HEK293T (cell line): ENCODE results near the gene TSEN34.
A peak's percentile ranks its signal among the peaks of the same experiment; 100 is the strongest.
"Not testable (repeated sequence)": the region's sequence is repeated elsewhere in the genome, so short reads cannot be mapped to it uniquely, and the experiment has no call there.

Source experiments
- CTCF ChIA-PET: fragments of 350-600 bp; formaldehyde crosslinking; extraction: SDS; loops from one replicate; lab custom pipeline; 2021; ENCODE audit warnings: antibody characterized with exemption, inconsistent platforms; lab: Yijun Ruan, JAX
- POLR2A ChIA-PET: fragments of 350-600 bp; formaldehyde crosslinking; extraction: SDS; loops from one replicate; lab custom pipeline; 2020; ENCODE audit warnings: antibody characterized with exemption, inconsistent platforms; lab: Yijun Ruan, JAX
- DNase-seq: peaks from one replicate; pipeline ENCODE4 v3.0.0; 2012; ENCODE audit warnings: mixed read lengths; ENCODE audit errors: extremely low spot score
- ARNT ChIP-seq: fragments of 450-650 bp; IDR thresholded peaks from 2 replicates; pipeline ENCODE4 v1.6.1; 2017; ENCODE audit warnings: mild to moderate bottlenecking
- BHLHE40 ChIP-seq: fragments of 450-650 bp; IDR thresholded peaks from 2 replicates; pipeline ENCODE4 v1.6.1; 2016; ENCODE audit warnings: mild to moderate bottlenecking, moderate library complexity, borderline replicate concordance
- CTBP1 ChIP-seq: fragments of 450-650 bp; IDR thresholded peaks from 2 replicates; pipeline ENCODE4 v1.6.1; 2016; ENCODE audit warnings: borderline replicate concordance
- ELF4 ChIP-seq: fragments of 450-650 bp; IDR thresholded peaks from 2 replicates; pipeline ENCODE4 v1.6.1; 2017; ENCODE audit warnings: antibody characterized with exemption
- FOXA1 ChIP-seq: fragments of 450-650 bp; IDR thresholded peaks from 2 replicates; pipeline ENCODE4 v1.6.1; 2016; ENCODE audit warnings: mild to moderate bottlenecking
- FOXK2 ChIP-seq: fragments of 450-650 bp; IDR thresholded peaks from 2 replicates; pipeline ENCODE4 v1.6.1; 2016; ENCODE audit warnings: mild to moderate bottlenecking
- FOXM1 ChIP-seq: fragments of 450-650 bp; IDR thresholded peaks from 2 replicates; pipeline ENCODE4 v1.6.1; 2017; ENCODE audit warnings: mild to moderate bottlenecking, borderline replicate concordance
- HDGF ChIP-seq: fragments of 450-650 bp; IDR thresholded peaks from 2 replicates; pipeline ENCODE4 v1.6.1; 2017; ENCODE audit warnings: antibody characterized with exemption, borderline replicate concordance
- L3MBTL2 ChIP-seq: fragments of 450-650 bp; conservative IDR thresholded peaks from 2 replicates; pipeline ENCODE4 v1.6.1; 2016; ENCODE audit warnings: mild to moderate bottlenecking
- LEF1 ChIP-seq: fragments of 450-650 bp; IDR thresholded peaks from 2 replicates; pipeline ENCODE4 v1.6.1; 2017; ENCODE audit warnings: mild to moderate bottlenecking, borderline replicate concordance
- NFRKB ChIP-seq: fragments of 450-650 bp; IDR thresholded peaks from 2 replicates; pipeline ENCODE4 v1.6.1; 2016; ENCODE audit warnings: mild to moderate bottlenecking, moderate library complexity
- SP1 ChIP-seq: fragments of 450-650 bp; IDR thresholded peaks from 2 replicates; pipeline ENCODE4 v1.6.1; 2017
- SUZ12 ChIP-seq: fragments of 450-650 bp; IDR thresholded peaks from 2 replicates; pipeline ENCODE4 v1.6.1; 2016; ENCODE audit warnings: mild to moderate bottlenecking
- TARDBP ChIP-seq: fragments of 450-650 bp; IDR thresholded peaks from 2 replicates; pipeline ENCODE4 v1.6.1; 2016
- ZNF384 ChIP-seq: fragments of 450-650 bp; IDR thresholded peaks from 2 replicates; pipeline ENCODE4 v1.6.1; 2016
- TF ChIP-seq, protein P1 (sequence below): fragments of 450-650 bp; IDR thresholded peaks from 2 replicates; pipeline ENCODE4 v1.6.1; 2016

The TSEN34 gene

DNA sequence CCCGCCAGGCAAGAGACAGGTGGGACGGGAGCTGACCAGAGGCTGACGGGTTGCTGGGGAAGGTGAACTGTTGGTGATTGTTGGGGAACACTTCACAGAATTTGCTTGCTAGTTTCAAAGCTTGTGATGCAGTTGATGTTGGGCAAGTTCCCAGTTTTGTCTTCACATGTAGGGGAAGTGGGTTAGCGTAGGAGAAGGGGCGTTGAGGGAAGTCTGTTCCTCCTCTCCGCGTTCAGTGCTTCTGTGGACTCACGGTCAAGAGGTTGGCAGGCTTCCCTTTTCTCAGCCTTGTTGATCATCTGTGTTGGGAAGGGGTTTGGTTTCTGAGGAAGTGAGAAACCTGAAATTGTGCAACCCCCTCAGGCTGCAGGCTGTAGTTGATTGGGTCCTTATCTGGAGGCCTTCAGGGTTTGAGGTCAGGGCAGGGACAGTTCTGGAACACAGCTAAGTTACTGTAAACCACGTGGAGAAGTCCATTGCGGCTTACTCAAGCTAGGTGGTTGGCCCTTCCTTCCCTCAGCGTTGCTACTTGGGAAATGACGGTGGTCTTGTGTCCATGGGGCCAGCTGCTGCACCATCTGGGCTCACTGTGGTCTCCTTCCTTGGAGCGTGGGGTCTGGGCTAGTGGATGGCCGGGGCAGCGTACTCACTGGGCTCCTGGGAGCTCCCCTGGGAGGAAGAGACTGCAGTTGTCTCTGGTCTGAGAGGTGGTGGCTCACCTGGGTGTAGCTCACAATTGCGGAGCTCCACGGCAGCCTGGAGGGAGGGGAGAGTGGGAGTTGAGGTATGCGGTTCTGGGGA, 17.1 kb downstream of the TSEN34 start:
- DNase-seq = no peak
- ChIA-PET POLR2A (interaction anchor here (6.7 kb wide), 1 partner anchor 19 kb away, joined by 46 read pairs; the partner anchor contains the start of genes MBOAT7 and TSEN34), CTCF (no interaction called here)
- TF ChIP-seq BHLHE40 (peak; percentile 31; the same call in 1 of the 2 replicates), FOXK2 (no peak), NFRKB (no peak)

DNA sequence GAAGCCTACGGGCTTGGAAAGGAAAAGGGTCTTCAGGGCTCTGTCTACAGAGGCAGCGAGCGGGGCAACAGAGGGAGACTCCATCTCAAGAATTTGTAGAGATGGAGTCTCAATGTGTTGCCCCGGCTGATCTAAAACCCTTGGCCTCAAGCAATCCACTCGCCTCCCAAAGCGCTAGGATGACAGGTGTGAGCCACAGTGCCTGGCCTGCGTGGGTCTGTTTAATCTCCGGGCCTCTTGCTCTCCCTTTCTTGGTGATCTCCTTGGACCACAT, 17.6 kb downstream of the TSEN34 start:
- DNase-seq = no peak
- TF ChIP-seq FOXM1 (no peak), HDGF (no peak), L3MBTL2 (no peak), SP1 (no peak), TARDBP (no peak), CTBP1 (no peak)
- ChIA-PET POLR2A (interaction anchor here (1.0 to 6.7 kb wide), 3 partner anchors 8 to 19 kb away, joined by 4 to 46 read pairs (median 18); partner anchors contain the start of genes MBOAT7, RPS9 and TSEN34), CTCF (no interaction called here)

DNA sequence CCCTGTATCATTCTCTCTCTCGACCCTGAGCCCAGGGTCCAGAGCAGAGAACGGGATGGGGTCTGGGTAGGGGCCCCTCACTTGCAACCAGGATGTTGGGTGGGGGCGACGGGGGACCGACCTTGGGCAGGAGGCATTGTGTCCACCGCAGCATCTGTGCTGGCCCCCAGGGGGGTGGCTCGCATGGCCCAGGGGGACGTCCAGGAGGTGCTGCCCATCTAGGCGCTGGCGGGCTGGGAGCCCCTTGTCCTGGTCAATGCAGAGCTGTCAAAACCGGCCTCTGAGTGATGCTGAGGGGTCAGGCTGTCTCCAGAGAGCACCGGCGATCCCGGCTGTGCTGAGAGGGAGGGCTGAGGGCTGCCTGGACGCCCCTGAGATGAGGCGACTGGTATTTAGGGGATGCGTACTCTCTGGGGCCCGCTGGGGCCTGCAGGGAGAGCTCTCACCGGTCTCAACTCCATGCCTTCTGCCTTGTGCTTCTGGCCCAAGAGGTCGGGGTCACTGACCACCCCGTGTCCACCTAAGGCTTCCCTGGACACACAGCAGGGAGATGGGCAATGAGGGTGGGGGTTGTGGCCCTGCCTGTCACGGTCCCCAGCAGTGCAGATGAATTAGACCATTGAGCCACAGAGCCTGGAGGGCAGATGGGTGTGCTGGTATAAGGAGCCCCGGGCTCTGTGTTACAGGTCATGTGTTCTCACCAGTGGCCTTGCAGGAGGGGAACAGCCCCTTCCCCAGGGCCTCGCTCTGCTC, 18.1 kb downstream of the TSEN34 start:
- ChIA-PET POLR2A (interaction anchor here (1.0 to 6.7 kb wide), 5 partner anchors 8 to 49 kb away, joined by 3 to 46 read pairs (median 4); partner anchors contain the start of genes MBOAT7, RPS9 and TSEN34), CTCF (no interaction called here)
- DNase-seq = no peak
- TF ChIP-seq, protein P1, sequence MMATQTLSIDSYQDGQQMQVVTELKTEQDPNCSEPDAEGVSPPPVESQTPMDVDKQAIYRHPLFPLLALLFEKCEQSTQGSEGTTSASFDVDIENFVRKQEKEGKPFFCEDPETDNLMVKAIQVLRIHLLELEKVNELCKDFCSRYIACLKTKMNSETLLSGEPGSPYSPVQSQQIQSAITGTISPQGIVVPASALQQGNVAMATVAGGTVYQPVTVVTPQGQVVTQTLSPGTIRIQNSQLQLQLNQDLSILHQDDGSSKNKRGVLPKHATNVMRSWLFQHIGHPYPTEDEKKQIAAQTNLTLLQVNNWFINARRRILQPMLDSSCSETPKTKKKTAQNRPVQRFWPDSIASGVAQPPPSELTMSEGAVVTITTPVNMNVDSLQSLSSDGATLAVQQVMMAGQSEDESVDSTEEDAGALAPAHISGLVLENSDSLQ = no peak
- no peak for TF ChIP-seq FOXA1
- TF ChIP-seq ELF4 = no peak
- no peak for TF ChIP-seq HDGF
- no peak for TF ChIP-seq BHLHE40
- TF ChIP-seq FOXK2 = no peak
- TF ChIP-seq CTBP1 = no peak
- no peak for TF ChIP-seq TARDBP
- TF ChIP-seq ZNF384 = no peak
- no peak for TF ChIP-seq FOXM1
- TF ChIP-seq SUZ12 = no peak
- TF ChIP-seq ARNT = no peak
- no peak for TF ChIP-seq NFRKB
- no peak for TF ChIP-seq SP1
- TF ChIP-seq L3MBTL2 = no peak
- no peak for TF ChIP-seq LEF1

DNA sequence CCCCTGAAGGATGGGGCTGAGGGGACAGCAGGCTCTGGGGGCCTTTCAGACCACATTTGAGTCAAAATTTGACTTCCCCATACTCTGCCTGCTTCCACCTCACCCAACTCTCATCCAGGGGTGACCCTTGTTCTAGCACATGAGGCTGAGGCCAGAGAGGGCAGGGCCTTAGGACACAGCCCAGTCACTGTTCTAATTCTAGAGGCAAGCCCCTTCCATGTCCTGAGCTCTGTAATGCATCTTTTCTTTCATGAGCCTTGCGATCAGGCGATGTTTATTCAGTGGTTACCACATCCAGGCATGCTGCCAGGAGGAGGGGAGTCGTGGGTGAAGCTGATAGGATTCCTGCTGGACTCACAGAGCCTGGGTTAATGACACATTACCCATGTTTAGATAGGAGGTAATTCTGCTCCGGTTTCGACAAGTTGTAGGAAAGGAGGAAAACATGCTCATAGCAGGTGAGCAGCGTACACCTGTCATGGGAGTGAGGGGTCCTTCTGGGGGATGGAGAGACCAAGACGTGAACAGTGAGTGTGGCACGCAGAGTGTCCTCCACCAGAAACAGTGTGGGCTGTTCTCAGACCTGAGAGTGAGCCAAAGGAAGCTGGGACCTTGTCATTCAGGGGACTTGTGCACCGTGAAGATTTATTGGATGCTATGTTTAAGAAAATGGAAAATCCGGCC, 18.8 kb downstream of the TSEN34 start:
- CTCF ChIA-PET = no interaction called here
- DNase-seq = peak; percentile 61
- POLR2A ChIA-PET = interaction anchor here (1.0 to 6.7 kb wide), 5 partner anchors 9 to 50 kb away, joined by 3 to 46 read pairs (median 4); partner anchors contain the start of genes MBOAT7, RPS9 and TSEN34

DNA sequence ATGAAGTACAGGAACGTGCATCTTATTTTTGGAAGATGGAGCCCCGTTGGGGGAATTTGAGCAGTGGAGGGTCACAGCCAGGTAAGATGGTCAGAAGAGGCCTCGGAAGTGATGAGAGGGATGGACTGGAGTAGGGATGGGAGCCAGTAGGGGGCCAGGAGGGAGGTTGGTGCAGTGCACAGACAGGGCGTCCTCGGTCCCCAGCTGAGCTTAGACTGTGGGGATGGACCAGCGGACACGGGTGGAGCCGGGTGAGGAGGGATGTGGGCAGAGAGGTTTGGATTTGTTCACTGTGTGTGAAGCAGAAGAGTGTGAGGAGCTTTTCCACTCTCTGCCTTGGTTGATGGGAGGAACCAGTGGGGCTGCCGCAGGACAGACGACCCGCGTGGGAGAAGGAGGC, 20.1 kb downstream of the TSEN34 start:
- TF ChIP-seq, protein P1 = no peak
- TF ChIP-seq ZNF384 (no peak), NFRKB (no peak), L3MBTL2 (no peak), SUZ12 (no peak), ELF4 (no peak), CTBP1 (no peak), SP1 (no peak), HDGF (no peak), LEF1 (no peak), FOXK2 (no peak), TARDBP (no peak), BHLHE40 (no peak)
- no peak for DNase-seq
- ChIA-PET POLR2A (interaction anchor here (1.6 kb wide), 1 partner anchor 10 kb away, joined by 4 read pairs; the partner anchor contains the start of gene RPS9), CTCF (no interaction called here)

More for the DNA sequence above, 18.8 kb downstream of the TSEN34 start:
- TF ChIP-seq ARNT = no peak
- no peak for TF ChIP-seq LEF1
- TF ChIP-seq ELF4 = no peak
- TF ChIP-seq, protein P1 = no peak
- TF ChIP-seq L3MBTL2 = no peak
- TF ChIP-seq SUZ12 = no peak
- TF ChIP-seq FOXK2 = no peak
- TF ChIP-seq FOXA1 = no peak
- TF ChIP-seq TARDBP = no peak
- TF ChIP-seq ZNF384 = no peak
- no peak for TF ChIP-seq CTBP1
- TF ChIP-seq FOXM1 = no peak
- no peak for TF ChIP-seq NFRKB
- TF ChIP-seq SP1 = no peak
- no peak for TF ChIP-seq BHLHE40
- TF ChIP-seq HDGF = no peak

DNA sequence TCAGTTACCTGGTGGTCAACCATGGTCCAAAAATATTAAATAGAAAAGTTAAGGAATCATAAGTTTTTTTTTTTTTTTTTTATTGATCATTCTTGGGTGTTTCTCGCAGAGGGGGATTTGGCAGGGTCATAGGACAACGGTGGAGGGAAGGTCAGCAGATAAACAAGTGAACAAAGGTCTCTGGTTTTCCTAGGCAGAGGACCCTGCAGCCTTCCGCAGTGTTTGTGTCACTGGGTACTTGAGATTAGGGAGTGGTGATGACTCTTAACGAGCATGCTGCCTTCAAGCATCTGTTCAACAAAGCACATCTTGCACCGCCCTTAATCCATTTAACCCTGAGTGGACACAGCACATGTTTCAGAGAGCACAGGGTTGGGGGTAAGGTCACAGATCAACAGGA, 23.1 kb downstream of the TSEN34 start:
- CTCF ChIA-PET, DNase-seq, POLR2A ChIA-PET: not testable (repeated sequence)

DNA sequence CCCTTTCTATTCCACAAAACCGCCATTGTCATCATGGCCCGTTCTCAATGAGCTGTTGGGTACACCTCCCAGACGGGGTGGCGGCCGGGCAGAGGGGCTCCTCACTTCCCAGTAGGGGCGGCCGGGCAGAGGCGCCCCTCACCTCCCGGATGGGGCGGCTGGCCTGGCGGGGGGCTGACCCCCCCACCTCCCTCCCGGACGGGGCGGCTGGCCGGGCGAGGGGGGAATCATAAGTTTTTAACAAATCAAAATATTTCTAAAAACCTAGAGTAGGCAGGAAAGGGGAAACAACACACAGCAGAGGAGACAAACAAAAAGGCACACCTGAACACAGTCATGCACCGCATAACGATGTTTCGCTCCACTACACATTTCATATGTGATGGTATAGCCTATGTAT, 23.6 kb downstream of the TSEN34 start:
- CTCF ChIA-PET, POLR2A ChIA-PET, DNase-seq: not testable (repeated sequence)
